ENCODE data around the gene APBA1.

The APBA1 gene

DNA sequence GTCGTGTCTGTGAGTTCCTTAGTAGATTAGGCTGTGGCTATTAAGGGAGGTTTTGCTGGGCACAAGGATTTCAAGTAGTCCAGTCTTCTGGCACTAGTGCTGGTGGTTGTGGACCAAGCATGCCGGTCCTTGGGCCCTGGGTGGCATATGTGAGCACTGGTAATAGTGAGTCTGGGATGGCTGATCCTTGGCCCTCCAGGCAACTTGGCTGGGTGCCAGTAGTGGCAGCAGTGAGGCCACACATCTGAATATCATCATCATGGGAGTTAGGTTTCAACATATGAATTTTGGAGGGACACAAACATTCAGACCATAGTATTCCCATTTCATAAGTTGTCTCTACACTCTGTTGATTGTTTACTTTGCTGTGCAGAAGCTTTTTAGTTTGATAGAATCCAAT, 25.3 kb upstream of the APBA1 start:
- Histone ChIP-seq H3K27me3 (ENCODE audit: insufficient read depth, poor library complexity, severe bottlenecking) (no peaks in the 10 kb centered on the region), H3K4me3 (replicated peaks; ENCODE audit: insufficient read depth, low read length) (no peak overlapping the region), H3K27ac (replicated peaks) (no peak overlapping the region)
- TF ChIP-seq SPI1 (IDR thresholded peaks at IDR 0.05; ENCODE audit: borderline replicate concordance, low read depth), result no peak
- DNase-seq (ENCODE audit: low read depth in 1 of 2, low spot score in 1 of 2), result no peak

DNA sequence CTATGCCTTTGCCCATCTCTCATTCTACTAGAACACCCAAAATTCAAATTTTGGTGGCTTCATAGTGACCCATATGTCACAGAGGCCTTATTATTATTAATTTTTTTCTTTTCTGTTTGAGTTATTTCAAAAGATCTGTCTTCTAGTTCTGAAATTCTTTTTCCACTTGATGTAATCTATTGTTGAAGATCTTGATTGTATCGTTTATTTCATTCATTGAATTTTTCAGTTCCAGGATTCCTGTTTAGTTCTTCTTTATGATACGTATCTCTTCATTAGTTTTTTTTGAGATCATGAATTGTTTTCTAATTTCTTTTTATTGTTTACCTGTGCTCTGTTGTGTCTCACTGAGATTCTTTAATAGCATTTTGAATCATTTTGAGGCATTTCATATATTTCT, 24.6 kb upstream of the APBA1 start:
- Histone ChIP-seq H3K27me3 (ENCODE audit: insufficient read depth, poor library complexity, severe bottlenecking) (no peaks in the 10 kb centered on the region), H3K4me3 (replicated peaks; ENCODE audit: insufficient read depth, low read length) (no peak overlapping the region), H3K27ac (replicated peaks) (no peak overlapping the region)
- DNase-seq (ENCODE audit: low read depth in 1 of 2, low spot score in 1 of 2), result no peak
- TF ChIP-seq, protein P1, sequence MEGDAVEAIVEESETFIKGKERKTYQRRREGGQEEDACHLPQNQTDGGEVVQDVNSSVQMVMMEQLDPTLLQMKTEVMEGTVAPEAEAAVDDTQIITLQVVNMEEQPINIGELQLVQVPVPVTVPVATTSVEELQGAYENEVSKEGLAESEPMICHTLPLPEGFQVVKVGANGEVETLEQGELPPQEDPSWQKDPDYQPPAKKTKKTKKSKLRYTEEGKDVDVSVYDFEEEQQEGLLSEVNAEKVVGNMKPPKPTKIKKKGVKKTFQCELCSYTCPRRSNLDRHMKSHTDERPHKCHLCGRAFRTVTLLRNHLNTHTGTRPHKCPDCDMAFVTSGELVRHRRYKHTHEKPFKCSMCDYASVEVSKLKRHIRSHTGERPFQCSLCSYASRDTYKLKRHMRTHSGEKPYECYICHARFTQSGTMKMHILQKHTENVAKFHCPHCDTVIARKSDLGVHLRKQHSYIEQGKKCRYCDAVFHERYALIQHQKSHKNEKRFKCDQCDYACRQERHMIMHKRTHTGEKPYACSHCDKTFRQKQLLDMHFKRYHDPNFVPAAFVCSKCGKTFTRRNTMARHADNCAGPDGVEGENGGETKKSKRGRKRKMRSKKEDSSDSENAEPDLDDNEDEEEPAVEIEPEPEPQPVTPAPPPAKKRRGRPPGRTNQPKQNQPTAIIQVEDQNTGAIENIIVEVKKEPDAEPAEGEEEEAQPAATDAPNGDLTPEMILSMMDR (IDR thresholded peaks at IDR 0.05; ENCODE audit: insufficient read depth, low read length), result no peak
- TF ChIP-seq SPI1 (IDR thresholded peaks at IDR 0.05; ENCODE audit: borderline replicate concordance, low read depth) (no peak), POLR2AphosphoS5 (IDR thresholded peaks at IDR 0.05; ENCODE audit: low read depth) (no peak), GABPA (IDR thresholded peaks at IDR 0.05; ENCODE audit: low read depth) (no peak)
- TF ChIP-seq, protein P2, sequence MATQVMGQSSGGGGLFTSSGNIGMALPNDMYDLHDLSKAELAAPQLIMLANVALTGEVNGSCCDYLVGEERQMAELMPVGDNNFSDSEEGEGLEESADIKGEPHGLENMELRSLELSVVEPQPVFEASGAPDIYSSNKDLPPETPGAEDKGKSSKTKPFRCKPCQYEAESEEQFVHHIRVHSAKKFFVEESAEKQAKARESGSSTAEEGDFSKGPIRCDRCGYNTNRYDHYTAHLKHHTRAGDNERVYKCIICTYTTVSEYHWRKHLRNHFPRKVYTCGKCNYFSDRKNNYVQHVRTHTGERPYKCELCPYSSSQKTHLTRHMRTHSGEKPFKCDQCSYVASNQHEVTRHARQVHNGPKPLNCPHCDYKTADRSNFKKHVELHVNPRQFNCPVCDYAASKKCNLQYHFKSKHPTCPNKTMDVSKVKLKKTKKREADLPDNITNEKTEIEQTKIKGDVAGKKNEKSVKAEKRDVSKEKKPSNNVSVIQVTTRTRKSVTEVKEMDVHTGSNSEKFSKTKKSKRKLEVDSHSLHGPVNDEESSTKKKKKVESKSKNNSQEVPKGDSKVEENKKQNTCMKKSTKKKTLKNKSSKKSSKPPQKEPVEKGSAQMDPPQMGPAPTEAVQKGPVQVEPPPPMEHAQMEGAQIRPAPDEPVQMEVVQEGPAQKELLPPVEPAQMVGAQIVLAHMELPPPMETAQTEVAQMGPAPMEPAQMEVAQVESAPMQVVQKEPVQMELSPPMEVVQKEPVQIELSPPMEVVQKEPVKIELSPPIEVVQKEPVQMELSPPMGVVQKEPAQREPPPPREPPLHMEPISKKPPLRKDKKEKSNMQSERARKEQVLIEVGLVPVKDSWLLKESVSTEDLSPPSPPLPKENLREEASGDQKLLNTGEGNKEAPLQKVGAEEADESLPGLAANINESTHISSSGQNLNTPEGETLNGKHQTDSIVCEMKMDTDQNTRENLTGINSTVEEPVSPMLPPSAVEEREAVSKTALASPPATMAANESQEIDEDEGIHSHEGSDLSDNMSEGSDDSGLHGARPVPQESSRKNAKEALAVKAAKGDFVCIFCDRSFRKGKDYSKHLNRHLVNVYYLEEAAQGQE (IDR thresholded peaks at IDR 0.05; ENCODE audit: insufficient replicate concordance, low read depth), result no peak

DNA sequence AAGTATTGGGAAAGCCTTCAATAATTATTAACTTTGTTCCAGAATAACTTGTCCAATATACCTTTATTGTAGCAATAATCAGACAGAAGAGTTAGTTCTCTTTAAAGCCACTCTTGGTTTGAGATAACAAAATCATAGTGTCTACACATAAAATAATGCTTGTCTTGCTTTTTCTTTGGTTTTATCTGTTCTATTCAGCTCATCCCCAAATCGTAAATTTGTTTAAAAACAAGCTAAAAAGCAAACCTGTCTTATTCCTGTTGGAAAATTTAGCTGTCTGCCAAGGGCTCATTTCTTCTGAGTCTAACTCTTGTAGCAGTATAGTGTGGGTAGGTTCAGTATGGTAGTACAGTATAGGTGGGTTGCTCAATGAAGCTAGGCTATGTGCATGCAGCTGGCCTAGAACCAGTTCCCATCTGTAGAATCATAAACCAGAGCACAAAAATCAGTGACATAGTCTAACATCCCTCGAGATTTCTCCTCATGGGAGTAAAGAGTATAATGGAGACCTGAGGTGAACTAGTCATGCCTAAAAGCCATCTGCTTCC, 17.9 kb upstream of the APBA1 start:
- no peak overlapping the region for H3K4me3 ChIP-seq (replicated peaks; ENCODE audit: insufficient read depth, low read length)
- no peak for DNase-seq (ENCODE audit: low read depth in 1 of 2, low spot score in 1 of 2)
- TF ChIP-seq, protein P1 (IDR thresholded peaks at IDR 0.05; ENCODE audit: insufficient read depth, low read length), result no peak
- TF ChIP-seq GABPA (IDR thresholded peaks at IDR 0.05; ENCODE audit: low read depth), result no peak
- no peak for TF ChIP-seq POLR2AphosphoS5 (IDR thresholded peaks at IDR 0.05; ENCODE audit: low read depth)
- TF ChIP-seq SPI1 (IDR thresholded peaks at IDR 0.05; ENCODE audit: borderline replicate concordance, low read depth), result no peak
- TF ChIP-seq, protein P2 (IDR thresholded peaks at IDR 0.05; ENCODE audit: insufficient replicate concordance, low read depth), result no peak
- no peak overlapping the region for H3K27ac ChIP-seq (replicated peaks)
- no peaks in the 10 kb centered on the region for H3K27me3 ChIP-seq (ENCODE audit: insufficient read depth, poor library complexity, severe bottlenecking)

DNA sequence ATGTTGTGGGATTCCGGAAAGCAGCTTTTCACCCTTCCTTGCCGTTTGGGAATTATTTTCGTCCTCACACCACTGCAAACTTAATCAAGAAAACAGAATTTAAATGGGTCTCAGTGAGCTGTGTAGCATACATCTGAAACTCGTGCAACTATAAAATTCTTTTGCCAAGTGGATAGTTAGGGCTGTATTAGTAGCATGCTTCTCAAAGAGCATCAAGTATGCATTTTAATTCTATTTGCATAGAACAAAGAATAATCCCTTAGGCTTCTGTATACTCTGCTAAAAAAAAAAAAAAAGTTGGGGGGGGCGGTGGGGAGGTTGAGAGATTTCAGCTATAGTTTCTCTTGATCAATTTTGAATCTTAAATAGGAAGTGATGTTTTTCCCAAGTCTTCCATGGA, 11.8 kb upstream of the APBA1 start:
- no peak for DNase-seq (ENCODE audit: low read depth in 1 of 2, low spot score in 1 of 2)
- no peaks in the 10 kb centered on the region for H3K27me3 ChIP-seq (ENCODE audit: insufficient read depth, poor library complexity, severe bottlenecking)
- TF ChIP-seq POLR2AphosphoS5 (IDR thresholded peaks at IDR 0.05; ENCODE audit: low read depth) (no peak), GABPA (IDR thresholded peaks at IDR 0.05; ENCODE audit: low read depth) (no peak), SPI1 (IDR thresholded peaks at IDR 0.05; ENCODE audit: borderline replicate concordance, low read depth) (no peak)
- TF ChIP-seq, protein P1 (IDR thresholded peaks at IDR 0.05; ENCODE audit: insufficient read depth, low read length), result no peak
- TF ChIP-seq, protein P2 (IDR thresholded peaks at IDR 0.05; ENCODE audit: insufficient replicate concordance, low read depth), result no peak
- no peak overlapping the region for H3K27ac ChIP-seq (replicated peaks)
- no peak overlapping the region for H3K4me3 ChIP-seq (replicated peaks; ENCODE audit: insufficient read depth, low read length)
